Measurements from ENCODE around the gene RBBP5. TPM values are rescaled to one million over a fixed set of nuclear protein-coding genes. Genes with fewer than 3 reads are reported as not detected.

The RBBP5 gene
- total RNA-seq, 2 experiments from 2014 or later = 14.8 to 15.6 TPM

DNA sequence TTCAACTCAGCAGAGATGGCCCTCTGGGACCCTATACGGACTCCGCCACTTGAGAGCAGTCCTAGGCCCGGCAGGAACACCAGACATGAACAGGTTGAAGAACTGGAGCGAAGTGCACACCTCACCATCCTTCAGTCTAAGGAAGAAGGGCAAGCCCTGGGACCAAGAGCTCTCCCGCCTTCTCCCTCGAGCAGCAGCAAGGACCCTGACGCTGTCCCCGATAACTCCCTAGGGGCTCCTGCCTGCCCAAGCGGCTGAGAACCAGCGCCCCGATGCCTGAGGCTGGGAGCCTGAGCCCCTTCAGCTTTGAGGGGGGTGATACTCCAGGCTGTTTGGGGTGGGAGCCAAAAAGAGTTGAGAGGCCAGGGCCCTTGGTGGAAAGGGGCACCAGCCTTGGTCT is 47.7 kb downstream of the RBBP5 start:
- CTCF ChIA-PET = no interaction called here
- no peaks in the 10 kb centered on the region for H3K27me3 ChIP-seq (ENCODE audit: control insufficient read depth in 1 of 2, insufficient read depth in 2 of 2, low read length in 2 of 2)
- H3K27ac Mint-ChIP-seq = no peak overlapping the region
- no peaks in the 10 kb centered on the region for H3K4me1 Mint-ChIP-seq (ENCODE audit: low read depth)
- H3K36me3 Mint-ChIP-seq (ENCODE audit: low read depth) = no peaks in the 10 kb centered on the region
- DNase-seq (no peak), ATAC-seq (ENCODE audit: poor library complexity) (no peak)
- no peak overlapping the region for H3K4me3 ChIP-seq (ENCODE audit: low read length)
- POLR2A ChIA-PET = no interaction called here
- H3K27ac ChIP-seq (ENCODE audit: low read depth in 1 of 2, low read length in 2 of 2) = no peak overlapping the region
- TF ChIP-seq, protein P1, sequence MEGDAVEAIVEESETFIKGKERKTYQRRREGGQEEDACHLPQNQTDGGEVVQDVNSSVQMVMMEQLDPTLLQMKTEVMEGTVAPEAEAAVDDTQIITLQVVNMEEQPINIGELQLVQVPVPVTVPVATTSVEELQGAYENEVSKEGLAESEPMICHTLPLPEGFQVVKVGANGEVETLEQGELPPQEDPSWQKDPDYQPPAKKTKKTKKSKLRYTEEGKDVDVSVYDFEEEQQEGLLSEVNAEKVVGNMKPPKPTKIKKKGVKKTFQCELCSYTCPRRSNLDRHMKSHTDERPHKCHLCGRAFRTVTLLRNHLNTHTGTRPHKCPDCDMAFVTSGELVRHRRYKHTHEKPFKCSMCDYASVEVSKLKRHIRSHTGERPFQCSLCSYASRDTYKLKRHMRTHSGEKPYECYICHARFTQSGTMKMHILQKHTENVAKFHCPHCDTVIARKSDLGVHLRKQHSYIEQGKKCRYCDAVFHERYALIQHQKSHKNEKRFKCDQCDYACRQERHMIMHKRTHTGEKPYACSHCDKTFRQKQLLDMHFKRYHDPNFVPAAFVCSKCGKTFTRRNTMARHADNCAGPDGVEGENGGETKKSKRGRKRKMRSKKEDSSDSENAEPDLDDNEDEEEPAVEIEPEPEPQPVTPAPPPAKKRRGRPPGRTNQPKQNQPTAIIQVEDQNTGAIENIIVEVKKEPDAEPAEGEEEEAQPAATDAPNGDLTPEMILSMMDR (IDR thresholded peaks at IDR 0.05) = no peak
- no peak overlapping the region for H3K4me3 Mint-ChIP-seq
- no peaks in the 10 kb centered on the region for H3K4me1 ChIP-seq (ENCODE audit: insufficient read depth, low read length)
- H3K27me3 Mint-ChIP-seq = no peaks in the 10 kb centered on the region
- intact Hi-C loops (cut with DNase I, micrococcal nuclease) = no loop called here
- no peaks in the 10 kb centered on the region for H3K36me3 ChIP-seq (ENCODE audit: insufficient read depth, low read length)
- H3K9me3 Mint-ChIP-seq = no peaks in the 10 kb centered on the region
- H3K9me3 ChIP-seq (ENCODE audit: control insufficient read depth in 1 of 2, insufficient read depth in 1 of 2, low read length in 2 of 2) = no peaks in the 10 kb centered on the region

GRCh38 chr1:205073511-205073910 is 48.3 kb downstream of the RBBP5 start:
- POLR2A ChIA-PET = no interaction called here
- Mint-ChIP-seq H3K36me3 (ENCODE audit: low read depth) (no peaks in the 10 kb centered on the region), H3K9me3 (no peaks in the 10 kb centered on the region), H3K4me3 (no peak overlapping the region), H3K27me3 (no peaks in the 10 kb centered on the region), H3K27ac (no peak overlapping the region), H3K4me1 (ENCODE audit: low read depth) (no peaks in the 10 kb centered on the region)
- intact Hi-C loops (cut with DNase I, micrococcal nuclease) = no loop called here
- H3K9me3 ChIP-seq (ENCODE audit: control insufficient read depth in 1 of 2, insufficient read depth in 1 of 2, low read length in 2 of 2) = no peaks in the 10 kb centered on the region
- TF ChIP-seq, protein P1 (IDR thresholded peaks at IDR 0.05) = no peak
- H3K36me3 ChIP-seq (ENCODE audit: insufficient read depth, low read length) = no peaks in the 10 kb centered on the region
- H3K27me3 ChIP-seq (ENCODE audit: control insufficient read depth in 1 of 2, insufficient read depth in 2 of 2, low read length in 2 of 2) = no peaks in the 10 kb centered on the region
- DNase-seq = no peak
- no peak for ATAC-seq (ENCODE audit: poor library complexity)
- no peak overlapping the region for H3K27ac ChIP-seq (ENCODE audit: low read depth in 1 of 2, low read length in 2 of 2)
- CTCF ChIA-PET = no interaction called here
- H3K4me1 ChIP-seq (ENCODE audit: insufficient read depth, low read length) = no peaks in the 10 kb centered on the region
- H3K4me3 ChIP-seq (ENCODE audit: low read length) = no peak overlapping the region

GRCh38 chr1:205072881-205073280 is 48.9 kb downstream of the RBBP5 start:
- no peaks in the 10 kb centered on the region for H3K9me3 ChIP-seq (ENCODE audit: control insufficient read depth in 1 of 2, insufficient read depth in 1 of 2, low read length in 2 of 2)
- H3K27ac ChIP-seq (ENCODE audit: low read depth in 1 of 2, low read length in 2 of 2) = no peak overlapping the region
- TF ChIP-seq, protein P1 (IDR thresholded peaks at IDR 0.05) = no peak
- H3K4me3 Mint-ChIP-seq = no peak overlapping the region
- no peaks in the 10 kb centered on the region for H3K27me3 ChIP-seq (ENCODE audit: control insufficient read depth in 1 of 2, insufficient read depth in 2 of 2, low read length in 2 of 2)
- H3K4me3 ChIP-seq (ENCODE audit: low read length) = no peak overlapping the region
- H3K4me1 ChIP-seq (ENCODE audit: insufficient read depth, low read length) = no peaks in the 10 kb centered on the region
- ATAC-seq (ENCODE audit: poor library complexity) (no peak), DNase-seq (no peak)
- H3K4me1 Mint-ChIP-seq (ENCODE audit: low read depth) = no peaks in the 10 kb centered on the region
- H3K36me3 ChIP-seq (ENCODE audit: insufficient read depth, low read length) = no peaks in the 10 kb centered on the region
- H3K27ac Mint-ChIP-seq = no peak overlapping the region
- ChIA-PET POLR2A (no interaction called here), CTCF (no interaction called here)
- no peaks in the 10 kb centered on the region for H3K36me3 Mint-ChIP-seq (ENCODE audit: low read depth)
- no peaks in the 10 kb centered on the region for H3K9me3 Mint-ChIP-seq
- H3K27me3 Mint-ChIP-seq = no peaks in the 10 kb centered on the region
- intact Hi-C loops (cut with DNase I, micrococcal nuclease) = no loop called here

Measured in CD4-positive, alpha-beta T cell (primary cell).